ENCODE results near the gene ZGPAT. TPM values are rescaled to one million over a fixed set of nuclear protein-coding genes. Genes with fewer than 3 reads are reported as not detected.
"Not testable (repeated sequence)": the region's sequence is repeated elsewhere in the genome, so short reads cannot be mapped to it uniquely, and the experiment has no call there.

The ZGPAT gene, protein sequence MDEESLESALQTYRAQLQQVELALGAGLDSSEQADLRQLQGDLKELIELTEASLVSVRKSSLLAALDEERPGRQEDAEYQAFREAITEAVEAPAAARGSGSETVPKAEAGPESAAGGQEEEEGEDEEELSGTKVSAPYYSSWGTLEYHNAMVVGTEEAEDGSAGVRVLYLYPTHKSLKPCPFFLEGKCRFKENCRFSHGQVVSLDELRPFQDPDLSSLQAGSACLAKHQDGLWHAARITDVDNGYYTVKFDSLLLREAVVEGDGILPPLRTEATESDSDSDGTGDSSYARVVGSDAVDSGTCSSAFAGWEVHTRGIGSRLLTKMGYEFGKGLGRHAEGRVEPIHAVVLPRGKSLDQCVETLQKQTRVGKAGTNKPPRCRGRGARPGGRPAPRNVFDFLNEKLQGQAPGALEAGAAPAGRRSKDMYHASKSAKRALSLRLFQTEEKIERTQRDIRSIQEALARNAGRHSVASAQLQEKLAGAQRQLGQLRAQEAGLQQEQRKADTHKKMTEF
- 16.5 TPM for total RNA-seq
- 66.6 TPM for polyA plus RNA-seq
- long read RNA-seq, donor 1, result 0 reads
- long read RNA-seq, donor 2, transcript ZGPAT-202 (7 exons, 1,871 nt), result major isoform, 11 of 36 reads
- long read RNA-seq, donor 2, partial matches to known transcripts, result 19 of 36 reads
- long read RNA-seq, donor 2, other reads (novel, unspliced or antisense), result 0 of 36 reads
- long read RNA-seq, donor 3, transcript ZGPAT-202 (7 exons, 1,871 nt), result major isoform, 6 of 9 reads
- long read RNA-seq, donor 3, partial matches to known transcripts, result 0 of 9 reads
- long read RNA-seq, donor 3, other reads (novel, unspliced or antisense), result 0 of 9 reads
- long read RNA-seq, donor 4, partial matches to known transcripts, result 10 of 17 reads
- long read RNA-seq, donor 4, other reads (novel, unspliced or antisense), result 0 of 17 reads
- long read RNA-seq, donor 5, transcript ZGPAT-202 (7 exons, 1,871 nt), result major isoform, 9 of 22 reads
- long read RNA-seq, donor 5, partial matches to known transcripts, result 10 of 22 reads
- long read RNA-seq, donor 5, other reads (novel, unspliced or antisense), result 0 of 22 reads
- long read RNA-seq, donor 6, partial matches to known transcripts, result 0 of 6 reads
- long read RNA-seq, donor 6, other reads (novel, unspliced or antisense), result 0 of 6 reads
- long read RNA-seq, donor 7, partial matches to known transcripts, result 0 of 1 reads
- long read RNA-seq, donor 7, other reads (novel, unspliced or antisense), result 0 of 1 reads
- long read RNA-seq, donor 8, result 0 reads
- long read RNA-seq, donor 9, partial matches to known transcripts, result 0 of 5 reads
- long read RNA-seq, donor 9, other reads (novel, unspliced or antisense), result 0 of 5 reads
- long read RNA-seq, donor 10, partial matches to known transcripts, result 5 of 8 reads
- long read RNA-seq, donor 10, other reads (novel, unspliced or antisense), result 0 of 8 reads

DNA sequence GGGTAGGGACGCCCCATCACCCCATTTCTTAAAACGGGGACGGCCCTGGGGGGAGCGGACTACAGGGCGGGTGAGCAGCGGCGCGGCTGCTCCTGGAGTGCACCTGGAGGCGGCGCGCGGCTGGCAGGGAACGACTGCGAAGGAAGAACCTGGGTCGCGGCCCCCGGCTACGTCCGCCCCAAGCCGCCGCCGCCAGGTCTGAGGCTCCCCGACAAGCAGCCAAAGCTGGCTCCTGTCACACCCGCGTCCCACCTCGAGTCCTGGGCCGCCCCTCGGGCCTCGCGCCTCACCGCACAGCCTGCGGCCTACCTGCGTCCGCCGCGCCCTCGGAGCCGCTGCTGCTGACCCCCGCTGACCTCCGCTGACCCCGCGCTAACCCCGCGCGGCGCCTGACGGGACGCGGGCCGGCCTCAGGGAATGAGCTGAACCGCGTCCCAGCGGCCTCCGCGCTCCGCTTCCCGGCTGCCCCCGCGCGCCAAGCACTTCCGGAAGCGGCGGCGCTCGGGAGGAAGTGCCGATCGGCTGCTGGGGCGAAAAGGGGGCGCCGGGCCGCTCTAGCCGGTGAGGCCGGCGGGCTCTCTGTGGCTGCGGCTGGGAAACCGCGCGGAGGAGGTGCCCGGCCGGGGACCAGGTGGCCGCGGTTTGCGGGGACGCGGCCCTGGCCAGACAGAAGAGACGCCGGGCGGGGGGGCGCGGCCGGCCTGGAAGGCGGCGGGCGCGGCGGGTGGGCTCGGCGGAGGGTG, at the start of gene ZGPAT, which contains the start of gene ARFRP1:
Gene ZGPAT (plus strand): TSS at position 482 of the 743 bp plus-strand sequence. CDS start 542 bp downstream, outside the sequence.
Gene ARFRP1 (minus strand): TSS at position 419 of the 743 bp plus-strand sequence. CDS start 885 bp downstream, outside the sequence.
- Histone ChIP-seq H3K27me3 (ENCODE audit: control insufficient read depth in 2 of 2, insufficient read depth in 1 of 2, low read length in 1 of 2) (no peaks in the 10 kb centered on the region), H3K36me3 (ENCODE audit: control insufficient read depth in 2 of 2, insufficient read depth in 2 of 2, low read length in 1 of 2) (peaks cover 47 to 58% of the 10 kb centered on the region in 2 donors), H3K4me1 (ENCODE audit: control insufficient read depth in 2 of 2, insufficient read depth in 2 of 2, low read length in 2 of 2) (peaks cover 20 to 25% of the 10 kb centered on the region in 2 donors), H3K4me3 (ENCODE audit: low read length in 2 of 2) (peak within 1 kb of the TSS; percentile 64 to 96), H3K9me3 (ENCODE audit: control insufficient read depth in 2 of 2, insufficient read depth in 1 of 2, low read length in 1 of 2) (no peaks in the 10 kb centered on the region), H3K27ac (ENCODE audit: low read depth in 1 of 2, low read length in 1 of 2) (peak within 1 kb of the TSS; percentile 87 to 93)
- peak; percentile 58 to 94 (median 82) for DNase-seq (ENCODE audit: low read depth in 6 of 9, low spot score in 9 of 9)
- WGBS, result under 1% methylated on average over 98 of the region's 98 CpGs

DNA sequence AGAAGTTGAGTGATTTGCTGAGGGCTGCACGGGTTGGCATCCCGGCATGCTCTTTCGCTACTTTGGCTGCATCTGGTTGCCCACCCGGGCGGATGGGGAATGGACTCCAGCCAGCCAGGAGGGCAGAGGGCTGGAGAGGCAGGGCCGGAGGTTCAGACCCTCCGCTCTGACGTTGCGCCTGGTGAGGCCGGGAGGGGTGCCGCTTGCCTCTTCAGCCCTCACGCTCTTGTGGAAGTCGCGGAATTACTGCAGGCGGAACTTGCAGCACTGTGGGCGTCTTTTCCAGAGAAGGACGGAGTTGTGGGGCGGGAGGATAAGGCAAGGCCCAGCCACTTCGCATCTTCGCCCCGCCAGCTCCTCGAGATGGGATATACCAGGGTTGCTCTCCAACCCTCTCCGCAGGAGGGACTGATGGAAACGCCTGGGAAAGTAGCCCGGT, 49.1 kb upstream of the ZGPAT start:
- H3K4me3 ChIP-seq (ENCODE audit: low read length in 2 of 2), result peak overlapping the region; percentile 88 to 95
- H3K9me3 ChIP-seq (ENCODE audit: control insufficient read depth in 2 of 2, insufficient read depth in 1 of 2, low read length in 1 of 2), result peaks cover 0 to 5% of the 10 kb centered on the region in 2 donors
- peak overlapping the region; percentile 73 to 84 for H3K27ac ChIP-seq (ENCODE audit: low read depth in 1 of 2, low read length in 1 of 2)
- no peaks in the 10 kb centered on the region for H3K27me3 ChIP-seq (ENCODE audit: control insufficient read depth in 2 of 2, insufficient read depth in 1 of 2, low read length in 1 of 2)
- DNase-seq (ENCODE audit: low read depth in 6 of 9, low spot score in 9 of 9), result no peak
- H3K4me1 ChIP-seq (ENCODE audit: control insufficient read depth in 2 of 2, insufficient read depth in 2 of 2, low read length in 2 of 2), result peaks cover 28 to 45% of the 10 kb centered on the region in 2 donors
- H3K36me3 ChIP-seq (ENCODE audit: control insufficient read depth in 2 of 2, insufficient read depth in 2 of 2, low read length in 1 of 2), result peaks cover 21 to 33% of the 10 kb centered on the region in 2 donors
- whole genome bisulfite sequencing, result 5% methylated on average over 25 of the region's 25 CpGs

DNA sequence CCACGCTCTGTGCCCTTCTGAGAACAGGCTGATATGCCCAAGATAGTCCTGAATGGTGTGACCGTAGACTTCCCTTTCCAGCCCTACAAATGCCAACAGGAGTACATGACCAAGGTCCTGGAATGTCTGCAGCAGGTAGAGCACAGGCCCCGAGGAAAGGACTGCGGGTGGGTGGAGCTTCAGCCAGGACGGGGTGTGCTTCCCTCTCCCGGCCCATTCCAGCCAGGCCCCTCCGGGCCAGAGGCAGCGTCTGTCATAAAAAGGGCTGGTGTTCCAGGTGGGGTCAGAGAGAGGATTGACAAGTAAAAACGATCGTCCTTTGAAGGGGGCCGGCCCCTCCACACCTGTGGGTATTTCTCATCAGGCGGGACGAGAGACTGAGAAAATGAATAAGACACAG, 48.5 kb upstream of the ZGPAT start:
- 89% methylated on average over 13 of the region's 13 CpGs for WGBS
- Histone ChIP-seq H3K36me3 (ENCODE audit: control insufficient read depth in 2 of 2, insufficient read depth in 2 of 2, low read length in 1 of 2) (peaks cover 25 to 34% of the 10 kb centered on the region in 2 donors), H3K27me3 (ENCODE audit: control insufficient read depth in 2 of 2, insufficient read depth in 1 of 2, low read length in 1 of 2) (no peaks in the 10 kb centered on the region), H3K9me3 (ENCODE audit: control insufficient read depth in 2 of 2, insufficient read depth in 1 of 2, low read length in 1 of 2) (peaks cover 0 to 2% of the 10 kb centered on the region in 2 donors), H3K4me1 (ENCODE audit: control insufficient read depth in 2 of 2, insufficient read depth in 2 of 2, low read length in 2 of 2) (peaks cover 25 to 39% of the 10 kb centered on the region in 2 donors), H3K4me3 (ENCODE audit: low read length in 2 of 2) (peak overlapping the region; percentile 88 to 95), H3K27ac (ENCODE audit: low read depth in 1 of 2, low read length in 1 of 2) (no peak overlapping the region)
- no peak for DNase-seq (ENCODE audit: low read depth in 6 of 9, low spot score in 9 of 9)

DNA sequence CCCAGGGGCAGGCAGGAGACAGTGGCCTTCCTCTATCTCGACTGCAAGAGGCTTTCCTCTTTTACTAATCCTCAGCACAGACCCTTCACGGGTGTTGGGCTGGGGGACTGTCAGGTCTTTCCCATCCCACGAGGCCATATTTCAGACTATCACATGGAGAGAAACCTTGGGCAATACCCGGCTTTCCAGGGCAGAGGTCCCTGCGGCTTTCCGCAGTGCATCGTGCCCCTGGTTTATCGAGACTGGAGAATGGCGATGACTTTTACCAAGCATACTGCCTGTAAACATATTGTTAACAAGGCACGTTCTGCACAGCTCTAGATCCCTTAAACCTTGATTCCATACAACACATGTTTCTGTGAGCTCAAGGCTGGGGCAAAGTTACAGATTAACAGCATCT, 47.7 kb upstream of the ZGPAT start:
- not testable (repeated sequence) for H3K27me3 ChIP-seq (ENCODE audit: control insufficient read depth in 2 of 2, insufficient read depth in 1 of 2, low read length in 1 of 2); DNase-seq (ENCODE audit: low read depth in 6 of 9, low spot score in 9 of 9); H3K9me3 ChIP-seq (ENCODE audit: control insufficient read depth in 2 of 2, insufficient read depth in 1 of 2, low read length in 1 of 2); H3K4me3 ChIP-seq (ENCODE audit: low read length in 2 of 2); H3K27ac ChIP-seq (ENCODE audit: low read depth in 1 of 2, low read length in 1 of 2)
- WGBS, result 97% methylated on average over 10 of the region's 10 CpGs
- H3K4me1 ChIP-seq (ENCODE audit: control insufficient read depth in 2 of 2, insufficient read depth in 2 of 2, low read length in 2 of 2), result peaks cover 17 to 31% of the 10 kb centered on the region in 2 donors
- H3K36me3 ChIP-seq (ENCODE audit: control insufficient read depth in 2 of 2, insufficient read depth in 2 of 2, low read length in 1 of 2), result peaks cover 28 to 35% of the 10 kb centered on the region in 2 donors

DNA sequence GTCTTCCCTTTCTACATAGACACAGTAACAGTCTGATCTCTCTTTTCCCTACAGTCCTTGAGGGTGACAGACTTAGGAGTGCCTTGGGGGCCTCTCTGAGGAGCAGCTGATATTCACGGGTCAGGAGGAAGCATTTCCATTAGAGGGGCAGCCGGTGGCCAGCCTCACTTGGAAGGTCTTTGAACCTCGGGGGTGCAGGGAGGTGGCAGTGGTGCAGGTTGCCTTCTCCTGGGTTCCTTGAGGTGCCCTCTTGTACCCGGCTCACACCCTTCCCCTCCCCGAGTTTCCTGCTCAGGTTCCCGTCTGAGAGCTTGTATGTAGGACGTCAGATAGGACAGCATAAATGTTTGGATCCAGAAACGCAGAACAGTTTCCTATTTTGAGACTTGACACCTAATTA, 47.2 kb upstream of the ZGPAT start:
- DNase-seq (ENCODE audit: low read depth in 6 of 9, low spot score in 9 of 9), result no peak
- Histone ChIP-seq H3K36me3 (ENCODE audit: control insufficient read depth in 2 of 2, insufficient read depth in 2 of 2, low read length in 1 of 2) (peaks cover 31 to 39% of the 10 kb centered on the region in 2 donors), H3K9me3 (ENCODE audit: control insufficient read depth in 2 of 2, insufficient read depth in 1 of 2, low read length in 1 of 2) (no peaks in the 10 kb centered on the region), H3K4me1 (ENCODE audit: control insufficient read depth in 2 of 2, insufficient read depth in 2 of 2, low read length in 2 of 2) (peaks cover 15 to 26% of the 10 kb centered on the region in 2 donors), H3K27ac (ENCODE audit: low read depth in 1 of 2, low read length in 1 of 2) (no peak overlapping the region), H3K27me3 (ENCODE audit: control insufficient read depth in 2 of 2, insufficient read depth in 1 of 2, low read length in 1 of 2) (no peaks in the 10 kb centered on the region), H3K4me3 (ENCODE audit: low read length in 2 of 2) (no peak overlapping the region)
- 96% methylated on average over 8 of the region's 8 CpGs for WGBS

GRCh38 chr20:63661108-63661507, 46.7 kb upstream of the ZGPAT start:
- no peak overlapping the region for H3K4me3 ChIP-seq (ENCODE audit: low read length in 2 of 2)
- H3K27me3 ChIP-seq (ENCODE audit: control insufficient read depth in 2 of 2, insufficient read depth in 1 of 2, low read length in 1 of 2), result no peaks in the 10 kb centered on the region
- peaks cover 32 to 44% of the 10 kb centered on the region in 2 donors for H3K36me3 ChIP-seq (ENCODE audit: control insufficient read depth in 2 of 2, insufficient read depth in 2 of 2, low read length in 1 of 2)
- 98% methylated on average over 22 of the region's 22 CpGs for WGBS
- no peak overlapping the region for H3K27ac ChIP-seq (ENCODE audit: low read depth in 1 of 2, low read length in 1 of 2)
- DNase-seq (ENCODE audit: low read depth in 6 of 9, low spot score in 9 of 9), result no peak
- H3K9me3 ChIP-seq (ENCODE audit: control insufficient read depth in 2 of 2, insufficient read depth in 1 of 2, low read length in 1 of 2), result no peaks in the 10 kb centered on the region
- H3K4me1 ChIP-seq (ENCODE audit: control insufficient read depth in 2 of 2, insufficient read depth in 2 of 2, low read length in 2 of 2), result peaks cover 15 to 21% of the 10 kb centered on the region in 2 donors

- DNase-seq (ENCODE audit: low read depth in 6 of 9, low spot score in 9 of 9), result no peak
- Histone ChIP-seq H3K27me3 (ENCODE audit: control insufficient read depth in 2 of 2, insufficient read depth in 1 of 2, low read length in 1 of 2) (no peaks in the 10 kb centered on the region), H3K36me3 (ENCODE audit: control insufficient read depth in 2 of 2, insufficient read depth in 2 of 2, low read length in 1 of 2) (peaks cover 40 to 52% of the 10 kb centered on the region in 2 donors), H3K9me3 (ENCODE audit: control insufficient read depth in 2 of 2, insufficient read depth in 1 of 2, low read length in 1 of 2) (no peaks in the 10 kb centered on the region), H3K27ac (ENCODE audit: low read depth in 1 of 2, low read length in 1 of 2) (no peak overlapping the region), H3K4me3 (ENCODE audit: low read length in 2 of 2) (no peak overlapping the region), H3K4me1 (ENCODE audit: control insufficient read depth in 2 of 2, insufficient read depth in 2 of 2, low read length in 2 of 2) (peaks cover 12 to 18% of the 10 kb centered on the region in 2 donors)
- whole genome bisulfite sequencing, result 94% methylated on average over 33 of the region's 33 CpGs
Measured at GRCh38 chr20:63661959-63662812, 45.7 kb upstream of the ZGPAT start.

Data from thymus (tissue), 14 donors.